ENCODE measurements around the gene MTHFD2L. TPM values are rescaled to one million over a fixed set of nuclear protein-coding genes. Genes with fewer than 3 reads are reported as not detected.
A peak's percentile ranks its signal among the peaks of the same experiment; 100 is the strongest.
"Not testable (repeated sequence)": the region's sequence is repeated elsewhere in the genome, so short reads cannot be mapped to it uniquely, and the experiment has no call there.

Gene MTHFD2L
- total RNA-seq, 3 donors from 2014 or later = 9.1 to 10.4 (median 10.4) TPM

DNA sequence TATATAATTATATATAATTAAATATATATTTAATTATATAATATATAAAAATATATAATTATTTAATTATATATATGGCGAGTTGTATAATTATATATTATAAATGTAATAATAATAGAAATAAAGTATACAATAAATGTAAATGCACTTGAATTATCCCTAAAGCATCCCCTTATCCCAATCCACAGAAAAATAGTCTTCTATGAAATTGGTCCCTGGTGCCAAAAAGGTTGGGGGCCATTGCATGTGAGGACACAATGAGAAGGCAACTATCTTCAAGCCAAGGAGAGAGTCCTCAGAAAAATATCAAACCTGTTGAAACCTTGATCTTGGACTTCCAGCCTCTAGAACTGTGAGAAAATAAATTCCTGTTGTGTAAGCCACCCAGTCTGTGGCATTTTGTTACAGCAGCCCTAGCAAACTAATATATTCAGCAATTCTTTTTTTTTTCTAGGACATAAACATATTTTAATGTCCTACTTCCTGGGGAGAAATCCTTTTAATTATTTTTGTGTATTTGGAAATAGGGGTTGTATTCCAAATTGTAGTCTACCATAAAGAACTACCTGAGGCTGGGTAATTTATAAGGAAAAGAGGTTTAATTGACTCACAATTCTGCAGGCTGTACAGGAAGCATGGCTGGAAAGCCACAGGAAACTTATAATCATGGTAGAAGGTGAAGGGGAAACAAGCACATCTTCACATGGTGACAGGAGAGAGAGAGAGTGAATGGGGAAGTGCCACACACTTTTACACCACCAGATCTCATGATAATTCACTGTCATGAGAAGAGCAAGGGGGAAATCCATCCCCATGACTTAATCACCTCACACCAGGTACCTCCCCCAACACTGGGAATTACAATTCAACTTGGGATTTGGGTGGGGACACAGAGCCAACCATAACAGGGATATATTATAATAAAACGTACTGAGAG is 36.0 kb upstream of the MTHFD2L start:
- Mint-ChIP-seq H3K27me3 (ENCODE audit: low read depth) (peaks cover 3% of the 10 kb centered on the region), H3K4me3 (no peak overlapping the region), H3K4me1 (ENCODE audit: low read depth) (no peaks in the 10 kb centered on the region), H3K9me3 (peaks cover 6% of the 10 kb centered on the region), H3K36me3 (ENCODE audit: insufficient read depth) (no peaks in the 10 kb centered on the region)
- no peak for ATAC-seq
- DNase-seq = no peak

DNA sequence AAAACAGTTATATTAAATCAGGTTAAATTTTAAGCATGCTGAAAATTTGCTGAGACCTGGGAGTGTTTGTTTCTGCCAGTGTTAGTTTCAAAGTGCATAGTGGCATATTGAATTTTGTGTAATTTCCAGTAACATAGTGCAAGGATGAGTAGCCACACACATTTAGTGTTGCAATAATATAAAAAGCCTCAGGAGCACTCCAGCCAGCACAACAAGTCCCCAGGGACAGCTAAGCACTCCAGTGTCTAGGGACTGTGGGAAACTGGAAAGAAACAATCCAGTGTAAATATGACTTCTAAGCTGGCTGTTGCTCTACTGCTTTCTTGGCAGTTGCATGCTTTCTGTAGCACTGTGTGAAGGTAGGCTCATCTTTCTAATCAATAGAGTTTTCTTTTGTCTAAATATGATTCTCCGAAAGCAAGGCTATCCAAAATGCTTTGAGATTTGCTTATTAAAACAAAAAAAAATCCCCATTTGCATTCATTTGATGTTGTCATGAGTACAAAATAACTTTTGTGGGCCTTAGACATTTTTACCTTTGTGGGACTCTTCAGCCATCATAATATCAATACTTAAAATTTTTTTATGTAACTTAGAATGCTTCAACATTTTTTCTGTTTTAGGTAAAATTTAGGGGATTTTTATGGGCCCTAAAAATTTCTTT is 34.7 kb upstream of the MTHFD2L start:
- H3K9me3 Mint-ChIP-seq = peaks cover 6% of the 10 kb centered on the region
- DNase-seq (no peak), ATAC-seq (no peak)
- H3K36me3 Mint-ChIP-seq (ENCODE audit: insufficient read depth) = no peaks in the 10 kb centered on the region
- H3K4me1 Mint-ChIP-seq (ENCODE audit: low read depth) = no peaks in the 10 kb centered on the region
- H3K4me3 Mint-ChIP-seq = no peak overlapping the region
- peaks cover 5% of the 10 kb centered on the region for H3K27me3 Mint-ChIP-seq (ENCODE audit: low read depth)

DNA sequence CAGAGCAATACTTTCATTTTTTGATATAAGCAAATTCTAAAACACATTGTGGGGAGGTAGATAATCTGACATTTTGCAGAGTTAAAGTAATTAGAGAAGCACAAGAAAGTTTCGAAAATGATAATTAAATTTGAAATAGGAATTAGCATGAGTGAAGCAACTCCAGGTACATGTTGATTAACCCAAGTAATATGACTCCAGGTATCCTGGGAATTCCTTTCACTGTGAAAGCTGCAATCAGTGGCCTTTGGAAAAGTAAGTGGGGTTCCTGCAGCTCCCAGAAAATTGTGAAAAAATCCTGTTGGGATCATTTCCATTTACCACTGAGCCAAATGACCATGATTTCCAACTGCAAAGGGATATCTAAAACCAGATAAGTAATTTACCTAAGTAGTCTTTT is 32.9 kb upstream of the MTHFD2L start:
- no peak overlapping the region for H3K4me3 Mint-ChIP-seq
- DNase-seq = no peak

DNA sequence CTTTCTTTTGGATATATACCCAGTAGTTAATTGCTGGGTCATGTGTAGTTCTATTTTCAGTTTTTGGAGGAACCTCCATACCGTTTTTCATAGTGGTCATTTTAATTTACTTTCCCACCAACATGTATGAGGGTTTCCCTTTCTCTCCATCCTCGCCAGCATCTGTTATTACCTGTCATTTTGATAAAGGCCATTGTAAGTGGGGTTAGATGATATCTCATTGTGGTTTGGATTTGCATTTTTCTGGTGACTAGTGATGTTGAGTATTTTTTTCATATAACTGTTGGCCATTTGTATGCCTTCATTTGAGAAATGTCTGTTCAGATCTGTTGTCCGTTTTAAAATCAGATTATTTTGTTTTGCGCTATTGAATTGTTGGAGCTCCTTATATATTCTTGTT is 30.2 kb upstream of the MTHFD2L start:
- H3K4me3 Mint-ChIP-seq = no peak overlapping the region
- H3K36me3 Mint-ChIP-seq (ENCODE audit: insufficient read depth) = no peaks in the 10 kb centered on the region
- ATAC-seq (no peak), DNase-seq (no peak)
- H3K9me3 Mint-ChIP-seq = no peaks in the 10 kb centered on the region
- H3K4me1 Mint-ChIP-seq (ENCODE audit: low read depth) = no peaks in the 10 kb centered on the region
- peaks cover 2% of the 10 kb centered on the region for H3K27me3 Mint-ChIP-seq (ENCODE audit: low read depth)

More for the DNA sequence above, 32.9 kb upstream of the MTHFD2L start:
- H3K27me3 Mint-ChIP-seq (ENCODE audit: low read depth) = peaks cover 2% of the 10 kb centered on the region
- H3K36me3 Mint-ChIP-seq (ENCODE audit: insufficient read depth) = no peaks in the 10 kb centered on the region
- H3K9me3 Mint-ChIP-seq = peaks cover 6% of the 10 kb centered on the region
- no peak for ATAC-seq
- no peaks in the 10 kb centered on the region for H3K4me1 Mint-ChIP-seq (ENCODE audit: low read depth)

DNA sequence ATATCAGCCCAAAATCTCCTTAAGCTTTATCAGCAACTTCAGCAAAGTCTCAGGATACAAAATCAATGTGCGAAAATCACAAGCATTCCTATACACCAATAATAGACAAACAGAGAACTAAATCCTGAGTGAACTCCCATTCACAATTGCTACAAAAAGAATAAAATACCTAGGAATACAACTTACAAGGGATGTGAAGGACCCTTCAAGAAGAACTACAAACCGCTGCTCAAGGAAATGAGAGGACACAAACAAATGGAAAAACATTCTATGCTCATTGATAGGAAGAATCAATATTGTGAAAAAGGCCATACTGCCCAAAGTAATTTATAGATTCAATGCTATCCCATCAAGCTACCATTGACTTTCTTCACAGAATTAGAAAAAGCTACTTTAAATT is 27.1 kb upstream of the MTHFD2L start:
- DNase-seq; H3K4me3 Mint-ChIP-seq; H3K36me3 Mint-ChIP-seq (ENCODE audit: insufficient read depth); H3K27me3 Mint-ChIP-seq (ENCODE audit: low read depth); H3K9me3 Mint-ChIP-seq; ATAC-seq; H3K4me1 Mint-ChIP-seq (ENCODE audit: low read depth): not testable (repeated sequence)

DNA sequence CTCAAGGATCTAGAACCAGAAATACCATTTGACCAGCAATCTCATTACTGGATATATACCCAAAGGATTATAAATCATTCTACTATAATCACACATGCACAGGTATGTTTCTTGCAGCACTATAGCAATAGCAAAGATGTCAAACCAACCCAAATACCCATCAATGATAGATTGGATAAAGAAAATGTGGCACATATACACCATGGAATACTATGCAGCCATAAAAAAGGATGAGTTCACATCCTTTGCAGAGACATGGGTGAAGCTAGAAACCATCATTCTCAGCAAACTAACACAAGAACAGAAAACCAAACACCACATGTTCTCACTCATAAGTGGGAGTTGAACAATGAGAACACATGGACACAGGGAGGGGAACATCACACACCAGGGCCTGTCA is 25.7 kb upstream of the MTHFD2L start:
- ATAC-seq; DNase-seq; H3K4me3 Mint-ChIP-seq; H3K27me3 Mint-ChIP-seq (ENCODE audit: low read depth); H3K9me3 Mint-ChIP-seq; H3K4me1 Mint-ChIP-seq (ENCODE audit: low read depth); H3K36me3 Mint-ChIP-seq (ENCODE audit: insufficient read depth): not testable (repeated sequence)

DNA sequence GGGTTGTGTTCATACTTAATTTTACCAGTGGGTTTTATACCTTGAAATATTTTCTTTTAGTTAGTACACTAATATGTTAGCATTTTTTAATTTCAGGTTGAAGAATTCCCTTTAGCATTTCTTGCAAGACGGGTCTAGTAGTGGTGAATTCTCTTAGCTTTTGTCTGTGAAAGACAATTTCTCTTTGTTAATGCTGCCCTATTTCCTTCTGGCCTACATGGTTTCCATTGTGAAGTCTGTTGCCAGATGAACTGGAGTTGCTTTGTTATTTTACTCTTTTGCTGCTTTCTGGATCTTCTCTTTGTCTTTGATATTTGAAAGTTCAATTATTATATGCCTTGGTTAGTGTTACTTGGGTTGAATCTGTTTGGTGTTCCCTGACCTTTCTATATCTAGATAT is 25.0 kb upstream of the MTHFD2L start:
- ATAC-seq = no peak
- Mint-ChIP-seq H3K27me3 (ENCODE audit: low read depth) (peaks cover 10% of the 10 kb centered on the region), H3K4me1 (ENCODE audit: low read depth) (no peaks in the 10 kb centered on the region), H3K36me3 (ENCODE audit: insufficient read depth) (no peaks in the 10 kb centered on the region), H3K9me3 (peaks cover 6% of the 10 kb centered on the region), H3K4me3 (no peak overlapping the region)
- no peak for DNase-seq

DNA sequence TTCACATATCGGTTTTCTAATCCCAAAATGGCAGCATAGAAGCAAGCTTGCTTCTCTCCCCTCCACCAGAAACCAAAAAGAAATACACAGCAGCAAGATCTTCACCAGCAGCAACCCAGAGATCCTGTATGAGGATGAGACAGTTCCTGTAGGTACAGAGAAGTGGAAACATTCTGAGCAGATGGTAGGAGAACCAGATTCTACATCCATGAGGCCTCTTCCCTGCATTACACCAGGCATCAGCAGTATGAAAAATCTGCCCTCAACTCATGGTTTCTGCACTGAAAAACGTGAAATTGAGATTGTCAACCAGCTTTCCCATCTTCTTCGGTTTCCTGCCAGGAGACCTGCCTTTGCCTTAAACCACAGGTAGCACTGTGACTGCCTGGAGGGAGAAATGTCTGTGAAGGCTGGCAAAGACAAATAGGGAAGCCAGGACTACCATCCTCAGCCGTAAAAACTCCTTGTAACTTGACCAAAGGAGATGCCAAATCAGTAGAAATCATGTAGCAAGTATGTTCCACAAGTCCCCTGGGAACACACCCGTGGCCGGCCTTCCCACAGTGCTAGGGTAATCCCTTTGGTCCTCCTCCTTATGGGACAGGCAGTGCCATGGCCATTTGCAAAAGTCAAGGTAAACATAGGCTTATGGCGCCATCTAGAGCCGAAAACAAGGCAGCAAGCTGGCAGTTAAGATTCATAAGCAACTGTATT is 24.0 kb upstream of the MTHFD2L start:
- no peak overlapping the region for H3K4me3 Mint-ChIP-seq
- peaks cover 6% of the 10 kb centered on the region for H3K9me3 Mint-ChIP-seq
- no peaks in the 10 kb centered on the region for H3K4me1 Mint-ChIP-seq (ENCODE audit: low read depth)
- ATAC-seq (peak in 1 of 2 donors; percentile 37), DNase-seq (peak; percentile 14)
- H3K27me3 Mint-ChIP-seq (ENCODE audit: low read depth) = peaks cover 10% of the 10 kb centered on the region
- H3K36me3 Mint-ChIP-seq (ENCODE audit: insufficient read depth) = no peaks in the 10 kb centered on the region

DNA sequence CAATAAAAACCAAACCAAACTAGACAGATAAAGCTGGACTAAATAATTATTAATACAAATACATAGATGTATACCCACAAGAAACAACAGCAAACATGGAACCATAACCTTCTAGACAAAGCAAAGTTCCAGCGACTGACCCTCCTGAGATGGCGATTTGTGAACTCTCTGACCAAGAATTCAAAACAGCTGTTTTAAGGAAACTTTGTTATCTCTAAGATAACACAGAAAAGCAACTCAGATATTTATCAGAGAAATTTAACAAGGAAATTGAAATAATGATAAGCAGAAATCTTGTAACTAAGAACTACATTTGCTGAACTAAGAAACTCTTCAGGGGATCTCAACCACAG is 23.4 kb upstream of the MTHFD2L start:
- DNase-seq = no peak
- Mint-ChIP-seq H3K36me3 (ENCODE audit: insufficient read depth) (no peaks in the 10 kb centered on the region), H3K9me3 (peaks cover 6% of the 10 kb centered on the region), H3K4me3 (no peak overlapping the region), H3K27me3 (ENCODE audit: low read depth) (peaks cover 10% of the 10 kb centered on the region), H3K4me1 (ENCODE audit: low read depth) (no peaks in the 10 kb centered on the region)
- no peak for ATAC-seq

DNA sequence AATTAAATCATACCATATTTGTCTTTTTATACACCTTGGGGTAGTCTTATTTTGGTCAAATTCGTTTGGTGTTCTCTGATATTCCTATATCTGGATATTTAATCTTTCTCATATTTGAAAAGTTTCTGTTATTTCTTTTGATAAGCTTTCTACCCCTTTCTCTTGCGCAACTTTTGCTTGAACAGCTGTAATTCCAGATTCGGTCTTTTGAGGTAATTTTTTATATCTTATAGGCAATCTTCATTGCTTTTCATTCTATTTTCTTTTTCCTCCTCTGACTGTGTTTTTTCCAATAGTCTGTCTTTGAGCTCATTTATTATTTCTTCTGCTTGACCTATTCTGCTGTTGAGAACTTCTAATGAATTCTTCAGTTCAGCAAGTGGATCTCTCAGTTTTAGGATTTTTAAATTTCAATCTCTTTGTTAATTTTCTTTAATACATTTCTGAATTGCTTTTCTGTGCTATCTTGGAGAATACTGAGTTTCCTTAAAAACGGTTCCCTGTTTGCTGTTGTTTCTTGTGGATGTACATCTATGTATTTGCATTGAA is 11.3 kb upstream of the MTHFD2L start:
- Mint-ChIP-seq H3K4me3 (no peak overlapping the region), H3K27me3 (ENCODE audit: low read depth) (peaks cover 25% of the 10 kb centered on the region), H3K36me3 (ENCODE audit: insufficient read depth) (no peaks in the 10 kb centered on the region), H3K9me3 (peaks cover 9% of the 10 kb centered on the region), H3K4me1 (ENCODE audit: low read depth) (no peaks in the 10 kb centered on the region)
- ATAC-seq (no peak), DNase-seq (no peak)

DNA sequence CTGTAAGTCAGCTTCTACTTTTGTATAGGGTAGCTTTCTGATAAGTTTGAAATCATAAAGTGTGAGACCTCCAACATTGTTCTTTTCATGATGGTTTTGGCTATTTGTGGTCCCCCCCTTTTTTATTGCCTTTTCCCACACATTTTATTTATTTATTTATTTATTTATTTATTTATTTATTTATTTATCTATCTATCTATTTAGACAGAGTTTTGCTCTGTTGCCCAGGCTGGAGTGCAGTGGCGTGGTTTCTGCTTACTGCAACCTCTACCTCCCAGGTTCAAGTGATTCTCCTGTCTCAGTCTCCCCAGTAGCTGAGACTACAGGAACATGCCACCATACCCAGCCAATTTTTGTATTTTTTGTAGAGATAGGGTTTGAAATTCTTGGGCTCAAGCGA is 9.7 kb upstream of the MTHFD2L start:
- Mint-ChIP-seq H3K4me1 (ENCODE audit: low read depth) (no peaks in the 10 kb centered on the region), H3K36me3 (ENCODE audit: insufficient read depth) (no peaks in the 10 kb centered on the region), H3K27me3 (ENCODE audit: low read depth) (peaks cover 20% of the 10 kb centered on the region), H3K9me3 (peaks cover 9% of the 10 kb centered on the region), H3K4me3 (no peak overlapping the region)
- DNase-seq (no peak), ATAC-seq (no peak)

DNA sequence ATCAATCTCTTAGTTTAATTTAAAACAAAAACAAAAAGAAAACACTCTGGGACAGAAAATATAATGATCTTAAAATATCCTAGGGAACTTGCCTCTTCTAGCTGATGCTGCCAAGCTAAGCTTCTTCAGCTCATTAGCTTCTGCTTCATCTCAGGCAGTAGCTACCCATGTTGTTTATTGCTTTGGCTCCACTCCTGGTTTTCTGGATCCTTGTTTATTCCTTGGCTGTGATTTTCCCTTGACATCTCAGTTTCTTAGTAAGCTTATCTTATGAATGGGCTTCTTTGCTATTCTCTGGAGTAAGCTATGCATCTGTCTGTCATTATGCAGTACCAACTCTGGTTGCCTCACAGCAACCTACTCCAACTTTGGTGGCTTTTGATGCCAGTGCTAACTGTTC is 5.1 kb upstream of the MTHFD2L start:
- Mint-ChIP-seq H3K36me3 (ENCODE audit: insufficient read depth) (no peaks in the 10 kb centered on the region), H3K4me1 (ENCODE audit: low read depth) (peaks cover 5% of the 10 kb centered on the region), H3K4me3 (no peak overlapping the region), H3K9me3 (no peaks in the 10 kb centered on the region), H3K27me3 (ENCODE audit: low read depth) (peaks cover 6% of the 10 kb centered on the region)
- DNase-seq = no peak
- no peak for ATAC-seq

DNA sequence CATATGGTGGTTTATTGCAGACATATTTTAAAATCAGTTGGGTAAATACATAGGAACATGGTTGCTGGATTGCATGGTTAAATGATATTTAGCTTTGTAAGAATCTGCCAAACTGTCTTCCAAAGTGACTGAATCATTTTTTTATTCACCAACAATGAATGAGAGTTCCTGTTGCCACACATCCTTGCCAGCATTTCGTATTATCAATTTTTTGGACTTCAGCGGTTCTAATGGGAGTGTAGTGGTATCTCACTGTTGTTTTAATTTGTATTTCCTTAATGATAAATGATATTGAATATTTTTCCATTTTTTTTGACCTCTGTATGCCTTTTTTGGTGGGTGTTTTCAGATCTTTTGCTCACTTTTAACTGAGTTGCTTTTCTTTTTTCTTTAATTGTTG is 1.4 kb upstream of the MTHFD2L start:
- no peak for DNase-seq
- Mint-ChIP-seq H3K27me3 (ENCODE audit: low read depth) (peaks cover 3% of the 10 kb centered on the region), H3K4me3 (peak overlapping the region; percentile 84), H3K9me3 (no peaks in the 10 kb centered on the region), H3K4me1 (ENCODE audit: low read depth) (peaks cover 22% of the 10 kb centered on the region), H3K36me3 (ENCODE audit: insufficient read depth) (peaks cover 4% of the 10 kb centered on the region)
- no peak for ATAC-seq

DNA sequence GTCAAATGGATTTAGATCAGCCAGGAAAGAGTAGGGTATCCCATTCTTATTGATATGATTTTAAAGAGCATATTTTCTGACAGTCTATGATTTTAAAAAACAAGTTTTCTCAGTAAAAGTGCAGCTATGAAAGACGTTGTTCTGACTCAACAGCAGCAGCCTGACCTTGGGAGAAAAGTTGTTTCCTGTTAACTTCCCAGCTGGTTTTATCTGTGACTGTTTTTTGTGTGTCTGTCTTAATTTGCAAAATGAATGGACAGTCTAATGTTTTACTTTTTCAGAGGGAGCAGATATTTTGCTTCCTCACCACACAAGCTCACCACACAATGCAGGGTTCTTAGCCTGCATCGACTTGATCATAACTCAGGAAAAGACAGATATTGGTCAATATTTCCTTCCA is 764 bp upstream of the MTHFD2L start:
- Mint-ChIP-seq H3K36me3 (ENCODE audit: insufficient read depth) (peaks cover 8% of the 10 kb centered on the region), H3K4me3 (peak overlapping the region; percentile 84)

More for the DNA sequence above, 764 bp upstream of the MTHFD2L start:
- H3K9me3 Mint-ChIP-seq = no peaks in the 10 kb centered on the region
- peaks cover 23% of the 10 kb centered on the region for H3K4me1 Mint-ChIP-seq (ENCODE audit: low read depth)
- no peak for ATAC-seq
- peaks cover 3% of the 10 kb centered on the region for H3K27me3 Mint-ChIP-seq (ENCODE audit: low read depth)
- no peak for DNase-seq
